A673 (cell line): ENCODE measurements around the gene ERCC6. TPM values are rescaled to one million over a fixed set of nuclear protein-coding genes. Genes with fewer than 3 reads are reported as not detected.

Experiments used
- BruUV-seq: library from RNA; stranded (reverse); fragments of 400-500 nt; replicated peaks from 2 replicates; lab custom pipeline; 2021; lab: Mats Ljungman, UMichigan
- CTCF ChIA-PET: fragments of 300-600 bp; sonication (Branson Sonifier 250); formaldehyde crosslinking; loops from one replicate; lab custom pipeline; 2022; ENCODE audit warnings: antibody characterized with exemption; lab: Charles Lee
- POLR2A ChIA-PET: fragments of 300-600 bp; sonication (Branson Sonifier 250); formaldehyde crosslinking; loops from one replicate; lab custom pipeline; 2022; ENCODE audit warnings: antibody characterized with exemption; ENCODE audit not compliant: low non-redundant PET; lab: Charles Lee
- DNase-seq: peaks from one replicate; pipeline ENCODE4 v3.0.0-alpha.2; 2015; ENCODE audit warnings: low spot score
- H3K27ac ChIP-seq: fragments of 200-600 bp; sonication (generic); 2 replicates; pipeline ENCODE4 v1.5.1; 2016; ENCODE audit warnings: mixed run types, low read depth, mild to moderate bottlenecking, mixed read lengths, antibody characterized with exemption, low read length; ENCODE audit not compliant: poor library complexity, severe bottlenecking
- H3K27me3 ChIP-seq: fragments of 200-600 bp; sonication (generic); replicated peaks from 2 replicates; pipeline ENCODE4 v1.6.1; 2017; ENCODE audit warnings: mixed run types, low read depth, mild to moderate bottlenecking, mixed read lengths, antibody characterized with exemption, low read length; ENCODE audit not compliant: insufficient read depth, poor library complexity
- H3K36me3 ChIP-seq: fragments of 200-600 bp; sonication (generic); 2 replicates; pipeline ENCODE4 v1.6.1; 2016; ENCODE audit warnings: mixed run types, mild to moderate bottlenecking, mixed read lengths, antibody characterized with exemption, low read length; ENCODE audit not compliant: insufficient read depth, poor library complexity, severe bottlenecking
- H3K4me1 ChIP-seq: fragments of 200-600 bp; sonication (generic); 2 replicates; pipeline ENCODE4 v1.6.1; 2017; ENCODE audit warnings: mixed run types, mild to moderate bottlenecking, mixed read lengths, antibody characterized with exemption, low read length; ENCODE audit not compliant: insufficient read depth, poor library complexity, severe bottlenecking
- H3K4me3 ChIP-seq: fragments of 200-600 bp; sonication (generic); 2 replicates; pipeline ENCODE4 v1.5.1; 2016; ENCODE audit warnings: low read depth, mixed run types, mild to moderate bottlenecking, mixed read lengths, low read length; ENCODE audit not compliant: poor library complexity, severe bottlenecking
- H3K9me3 ChIP-seq: fragments of 200-600 bp; sonication (generic); 2 replicates; pipeline ENCODE4 v1.6.1; 2016; ENCODE audit warnings: mixed run types, low read depth, mild to moderate bottlenecking, mixed read lengths, antibody characterized with exemption, low read length; ENCODE audit not compliant: poor library complexity, severe bottlenecking
- EZH2 ChIP-seq: fragments of 200-600 bp; sonication (generic); IDR thresholded peaks from 2 replicates; pipeline ENCODE4 v1.6.1; 2017; ENCODE audit warnings: borderline replicate concordance, low read depth, mild to moderate bottlenecking, mixed read lengths, antibody characterized with exemption, low read length; ENCODE audit not compliant: poor library complexity, severe bottlenecking
- intact Hi-C: fragments of 100-400 bp; cut with micrococcal nuclease; formaldehyde crosslinking; loops from one replicate; pipeline ENCODE4 v1.10.0; 2022; ENCODE audit not compliant: unreplicated experiment
- total RNA-seq: library from RNA; stranded (reverse); gene quantifications from 2 replicates; pipeline ENCODE4 v1.2.3, GENCODE V29; 2021
- TF ChIP-seq, protein P1 (sequence below): fragments of 300-800, 200-600 bp; sonication (generic); conservative IDR thresholded peaks from 2 replicates; pipeline ENCODE4 v1.5.1; 2017; ENCODE audit warnings: low read depth, mild to moderate bottlenecking, antibody characterized with exemption, low read length, moderate library complexity, mixed read lengths

The ERCC6 gene
- total RNA-seq, 1 experiment from 2014 or later: 11.0 TPM

DNA sequence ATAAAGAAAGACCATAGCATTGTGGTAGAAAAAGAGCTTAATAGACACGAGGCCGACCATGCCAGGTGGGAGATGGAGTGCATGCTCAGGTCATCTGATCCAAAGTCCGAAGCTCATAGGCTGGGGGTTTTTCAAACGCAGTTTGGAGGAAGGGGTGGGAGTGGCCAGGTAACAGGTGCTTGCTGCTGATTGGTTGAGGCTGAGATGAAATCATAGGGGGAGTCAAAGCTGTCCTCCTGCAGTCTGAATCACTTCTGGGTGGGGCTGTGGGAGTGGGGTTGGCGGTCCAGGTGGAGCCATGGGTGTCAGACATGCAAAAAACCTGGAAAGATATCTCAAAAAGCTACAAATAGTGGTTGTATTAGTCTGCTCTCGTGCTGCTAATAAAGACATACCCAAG is 2.8 kb upstream of the ERCC6 start:
- intact Hi-C loops: no loop called here
- no peaks in the 10 kb centered on the region for H3K9me3 ChIP-seq
- no peaks in the 10 kb centered on the region for H3K36me3 ChIP-seq
- H3K27me3 ChIP-seq: peaks cover 6% of the 10 kb centered on the region
- ChIA-PET CTCF (no interaction called here), POLR2A (interaction anchor here (0.9 kb wide), 1 partner anchor 1271 kb away, joined by 3 read pairs; no protein-coding TSS in a partner anchor)
- no peak overlapping the region for H3K27ac ChIP-seq
- H3K4me1 ChIP-seq: no peaks in the 10 kb centered on the region
- TF ChIP-seq, protein P1, sequence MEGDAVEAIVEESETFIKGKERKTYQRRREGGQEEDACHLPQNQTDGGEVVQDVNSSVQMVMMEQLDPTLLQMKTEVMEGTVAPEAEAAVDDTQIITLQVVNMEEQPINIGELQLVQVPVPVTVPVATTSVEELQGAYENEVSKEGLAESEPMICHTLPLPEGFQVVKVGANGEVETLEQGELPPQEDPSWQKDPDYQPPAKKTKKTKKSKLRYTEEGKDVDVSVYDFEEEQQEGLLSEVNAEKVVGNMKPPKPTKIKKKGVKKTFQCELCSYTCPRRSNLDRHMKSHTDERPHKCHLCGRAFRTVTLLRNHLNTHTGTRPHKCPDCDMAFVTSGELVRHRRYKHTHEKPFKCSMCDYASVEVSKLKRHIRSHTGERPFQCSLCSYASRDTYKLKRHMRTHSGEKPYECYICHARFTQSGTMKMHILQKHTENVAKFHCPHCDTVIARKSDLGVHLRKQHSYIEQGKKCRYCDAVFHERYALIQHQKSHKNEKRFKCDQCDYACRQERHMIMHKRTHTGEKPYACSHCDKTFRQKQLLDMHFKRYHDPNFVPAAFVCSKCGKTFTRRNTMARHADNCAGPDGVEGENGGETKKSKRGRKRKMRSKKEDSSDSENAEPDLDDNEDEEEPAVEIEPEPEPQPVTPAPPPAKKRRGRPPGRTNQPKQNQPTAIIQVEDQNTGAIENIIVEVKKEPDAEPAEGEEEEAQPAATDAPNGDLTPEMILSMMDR: no peak
- TF ChIP-seq EZH2: no peak
- BruUV-seq: no TSS peak
- H3K4me3 ChIP-seq: no peak overlapping the region
- no peak for DNase-seq

DNA sequence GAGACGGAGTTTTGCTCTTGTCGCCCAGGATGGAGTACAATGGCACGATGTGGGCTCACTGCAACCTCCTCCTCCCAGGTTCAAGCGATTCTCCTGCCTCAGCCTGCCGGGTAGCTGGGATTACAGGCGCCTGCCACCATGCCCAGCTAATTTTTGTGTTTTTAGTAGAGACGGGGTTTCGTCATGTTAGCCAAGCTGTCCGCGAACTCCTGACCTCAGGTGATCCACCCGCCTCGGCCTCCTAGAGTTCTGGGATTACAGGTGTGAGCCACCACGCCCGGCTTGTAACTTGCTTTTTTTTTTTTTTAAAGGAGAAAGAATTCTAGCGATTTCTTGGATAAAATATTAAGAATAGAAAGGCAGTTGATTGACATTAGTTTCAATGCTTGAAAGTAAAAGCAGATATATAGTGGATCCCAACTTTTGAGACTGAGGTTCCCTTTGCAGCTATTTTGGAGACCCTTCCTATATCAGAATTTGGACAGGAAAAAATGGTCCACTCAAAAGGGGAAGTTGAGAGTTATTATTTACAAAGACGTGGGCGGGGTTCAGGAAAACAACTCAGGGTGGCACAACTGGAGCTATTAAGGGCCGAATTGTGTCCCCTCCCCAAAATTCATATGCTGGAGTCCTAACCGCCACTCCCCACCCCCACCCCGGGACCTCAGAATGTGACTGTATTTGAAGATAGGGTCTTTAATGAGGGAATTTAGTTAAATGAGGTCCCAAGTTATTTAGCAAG is 1.3 kb upstream of the ERCC6 start:
- BruUV-seq: no TSS peak
- Histone ChIP-seq H3K4me3 (no peak overlapping the region), H3K4me1 (no peaks in the 10 kb centered on the region), H3K27me3 (peaks cover 5% of the 10 kb centered on the region), H3K9me3 (no peaks in the 10 kb centered on the region), H3K36me3 (no peaks in the 10 kb centered on the region), H3K27ac (no peak overlapping the region)
- POLR2A ChIA-PET: no interaction called here
- CTCF ChIA-PET: no interaction called here
- DNase-seq: no peak
- intact Hi-C loops: no loop called here
- TF ChIP-seq EZH2: no peak
- TF ChIP-seq, protein P1: no peak

DNA sequence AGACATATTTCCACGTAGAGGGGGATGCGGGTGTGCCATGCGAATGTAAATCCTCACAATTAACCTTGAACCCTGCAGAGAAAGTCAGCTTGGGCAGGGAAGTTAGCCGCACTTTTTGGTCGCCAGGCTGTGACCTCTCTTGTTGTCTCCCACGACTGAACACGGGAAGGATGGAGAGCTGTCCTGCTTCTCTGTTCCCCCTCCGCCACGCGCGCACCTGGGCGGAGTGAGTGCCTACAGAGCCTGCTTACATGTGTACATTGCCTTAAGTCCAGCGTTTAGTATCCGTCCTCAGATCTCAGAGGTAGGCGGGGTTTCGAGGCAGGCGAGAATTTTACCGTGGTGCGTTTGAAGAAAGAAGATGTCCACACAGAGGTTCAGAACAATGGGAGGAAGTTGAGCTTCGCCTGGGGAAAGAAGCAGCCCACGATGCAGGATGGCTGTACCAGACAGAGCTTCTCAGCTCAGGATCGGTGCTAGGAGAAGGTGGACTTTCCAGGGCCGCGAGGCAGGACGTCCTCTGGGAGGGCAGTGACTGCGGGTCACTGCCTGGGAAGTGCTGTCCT is 482 bp upstream of the ERCC6 start:
- intact Hi-C loops: no loop called here
- no TSS peak for BruUV-seq
- peak; percentile 17 for DNase-seq
- H3K9me3 ChIP-seq: no peaks in the 10 kb centered on the region
- CTCF ChIA-PET: no interaction called here
- no peaks in the 10 kb centered on the region for H3K36me3 ChIP-seq
- H3K4me1 ChIP-seq: no peaks in the 10 kb centered on the region
- peak overlapping the region; percentile 65 for H3K4me3 ChIP-seq
- H3K27ac ChIP-seq: no peak overlapping the region
- POLR2A ChIA-PET: no interaction called here
- TF ChIP-seq EZH2: no peak
- TF ChIP-seq, protein P1: no peak
- no peaks in the 10 kb centered on the region for H3K27me3 ChIP-seq
